Mesendoderm (in vitro differentiated cells): ENCODE data around the gene MPP3.

Experiments
- DNase-seq: peaks from one replicate; pipeline ENCODE4 v3.0.0; 2013
- H2AK5ac ChIP-seq: 2 replicates; pipeline ENCODE4 v1.6.1; 2013; ENCODE audit warnings: low read length, inconsistent platforms
- H2BK120ac ChIP-seq: 2 replicates; pipeline ENCODE4 v1.6.1; 2013; ENCODE audit warnings: low read depth, mild to moderate bottlenecking, low read length, moderate library complexity, mixed read lengths
- H2BK15ac ChIP-seq: replicated peaks from 2 replicates; pipeline ENCODE4 v1.6.1; 2013; ENCODE audit warnings: low read depth, mild to moderate bottlenecking, moderate library complexity
- H2BK5ac ChIP-seq: 2 replicates; pipeline ENCODE4 v1.6.1; 2013; ENCODE audit warnings: low read length, inconsistent platforms
- H3K18ac ChIP-seq: 2 replicates; pipeline ENCODE4 v1.6.1; 2013; ENCODE audit warnings: mild to moderate bottlenecking, low read length, mixed read lengths
- H3K23ac ChIP-seq: one replicate; pipeline ENCODE4 v1.6.1; 2013; ENCODE audit warnings: low read length
- H3K27ac ChIP-seq: 2 replicates; pipeline ENCODE4 v1.5.1; 2013; ENCODE audit warnings: low read depth, mild to moderate bottlenecking, inconsistent platforms, low read length, moderate library complexity
- H3K27me3 ChIP-seq: 2 replicates; pipeline ENCODE4 v1.6.1; 2013; ENCODE audit warnings: low read length, control low read depth, mild to moderate bottlenecking, inconsistent platforms; ENCODE audit not compliant: insufficient read depth, poor library complexity
- H3K36me3 ChIP-seq: 2 replicates; pipeline ENCODE4 v1.6.1; 2013; ENCODE audit warnings: low read length, inconsistent platforms; ENCODE audit not compliant: control insufficient read depth, insufficient read depth
- H3K4ac ChIP-seq: one replicate; pipeline ENCODE4 v1.6.1; 2013; ENCODE audit warnings: low read depth, mild to moderate bottlenecking, low read length, moderate library complexity
- H3K4me1 ChIP-seq: 2 replicates; pipeline ENCODE4 v1.6.1; 2013; ENCODE audit warnings: low read depth, low read length, inconsistent platforms; ENCODE audit not compliant: control insufficient read depth
- H3K4me2 ChIP-seq: 2 replicates; pipeline ENCODE4 v1.6.1; 2013; ENCODE audit warnings: low read length
- H3K4me3 ChIP-seq: 2 replicates; pipeline ENCODE4 v1.5.1; 2013; ENCODE audit warnings: mild to moderate bottlenecking, low read length
- H3K56ac ChIP-seq: one replicate; pipeline ENCODE4 v1.6.1; 2013; ENCODE audit warnings: low read length
- H3K79me1 ChIP-seq: 2 replicates; pipeline ENCODE4 v1.6.1; 2013; ENCODE audit warnings: low read length, inconsistent platforms
- H3K79me2 ChIP-seq: 2 replicates; pipeline ENCODE4 v1.6.1; 2013; ENCODE audit warnings: mild to moderate bottlenecking, low read length; ENCODE audit not compliant: control insufficient read depth, insufficient read depth
- H3K9ac ChIP-seq: 2 replicates; pipeline ENCODE4 v1.6.1; 2013; ENCODE audit warnings: low read length, inconsistent platforms
- H4K5ac ChIP-seq: one replicate; pipeline ENCODE4 v1.6.1; 2013; ENCODE audit warnings: low read length
- H4K8ac ChIP-seq: one replicate; pipeline ENCODE4 v1.6.1; 2013; ENCODE audit warnings: low read depth, mild to moderate bottlenecking, control low read depth, low read length, moderate library complexity
- WGBS: extraction: QIAGEN DNeasy Blood & Tissue Kit; methylation state at CpG from one replicate; pipeline ENCODE4 v1.1.7; 2013; ENCODE audit warnings: low lambda C conversion rate, missing lambda C conversion rate; ENCODE audit not compliant: insufficient coverage; ENCODE audit errors: extremely low coverage; 5-methylcytosine and 5-hydroxymethylcytosine counted together

MPP3 gene

GRCh38 chr17:43857141-43857540 lies 24.2 kb upstream of the MPP3 start:
- H3K79me2 ChIP-seq: no peaks in the 10 kb centered on the region
- no peaks in the 10 kb centered on the region for H3K79me1 ChIP-seq
- no peak overlapping the region for H3K18ac ChIP-seq
- no peaks in the 10 kb centered on the region for H3K4me1 ChIP-seq
- WGBS: no CpG with 5 or more reads among the region's 5 CpGs
- no peak overlapping the region for H3K23ac ChIP-seq
- no peak overlapping the region for H4K8ac ChIP-seq
- no peaks in the 10 kb centered on the region for H3K36me3 ChIP-seq
- no peak overlapping the region for H2AK5ac ChIP-seq
- no peak overlapping the region for H3K27ac ChIP-seq
- H3K4me2 ChIP-seq: no peak overlapping the region
- no peak overlapping the region for H2BK15ac ChIP-seq
- no peaks in the 10 kb centered on the region for H3K27me3 ChIP-seq
- H2BK120ac ChIP-seq: no peak overlapping the region
- H3K4me3 ChIP-seq: no peak overlapping the region
- no peak overlapping the region for H3K4ac ChIP-seq
- no peak overlapping the region for H3K56ac ChIP-seq
- DNase-seq: no peak
- no peak overlapping the region for H2BK5ac ChIP-seq
- no peak overlapping the region for H4K5ac ChIP-seq
- H3K9ac ChIP-seq: no peak overlapping the region

- Histone ChIP-seq H2BK15ac (no peak overlapping the region), H3K9ac (no peak overlapping the region), H3K79me1 (no peaks in the 10 kb centered on the region), H3K4me3 (no peak overlapping the region), H3K79me2 (no peaks in the 10 kb centered on the region), H3K23ac (no peak overlapping the region), H3K36me3 (no peaks in the 10 kb centered on the region), H2BK120ac (no peak overlapping the region), H3K27me3 (no peaks in the 10 kb centered on the region), H3K27ac (no peak overlapping the region), H3K56ac (no peak overlapping the region), H2BK5ac (no peak overlapping the region), H4K8ac (no peak overlapping the region), H3K18ac (no peak overlapping the region), H3K4me1 (no peaks in the 10 kb centered on the region), H3K4me2 (no peak overlapping the region), H2AK5ac (no peak overlapping the region), H4K5ac (no peak overlapping the region), H3K4ac (no peak overlapping the region)
- WGBS: no CpG with 5 or more reads among the region's 3 CpGs
- DNase-seq: no peak
Measured at GRCh38 chr17:43856141-43856540, 23.2 kb upstream of the MPP3 start.

GRCh38 chr17:43855061-43855460 lies 22.1 kb upstream of the MPP3 start:
- Histone ChIP-seq H3K79me2 (no peaks in the 10 kb centered on the region), H3K27me3 (no peaks in the 10 kb centered on the region), H4K8ac (no peak overlapping the region), H2BK15ac (no peak overlapping the region), H3K9ac (no peak overlapping the region), H3K4ac (no peak overlapping the region), H3K36me3 (no peaks in the 10 kb centered on the region), H3K27ac (no peak overlapping the region), H4K5ac (no peak overlapping the region), H3K56ac (no peak overlapping the region), H3K4me2 (no peak overlapping the region), H3K4me3 (no peak overlapping the region), H2BK5ac (no peak overlapping the region), H3K4me1 (no peaks in the 10 kb centered on the region), H3K79me1 (no peaks in the 10 kb centered on the region), H2BK120ac (no peak overlapping the region), H3K23ac (no peak overlapping the region), H2AK5ac (no peak overlapping the region), H3K18ac (no peak overlapping the region)
- DNase-seq: no peak
- WGBS: no CpG with 5 or more reads among the region's 9 CpGs

- Histone ChIP-seq H3K4me1 (no peaks in the 10 kb centered on the region), H3K27ac (no peak overlapping the region), H3K4ac (no peak overlapping the region), H3K4me2 (no peak overlapping the region), H3K79me1 (no peaks in the 10 kb centered on the region), H3K23ac (no peak overlapping the region), H4K5ac (no peak overlapping the region), H2BK5ac (no peak overlapping the region), H3K4me3 (no peak overlapping the region), H2BK120ac (no peak overlapping the region), H3K36me3 (no peaks in the 10 kb centered on the region), H2BK15ac (no peak overlapping the region), H3K18ac (no peak overlapping the region), H4K8ac (no peak overlapping the region), H2AK5ac (no peak overlapping the region), H3K9ac (no peak overlapping the region), H3K27me3 (no peaks in the 10 kb centered on the region), H3K56ac (no peak overlapping the region), H3K79me2 (no peaks in the 10 kb centered on the region)
- WGBS: no CpG with 5 or more reads among the region's 8 CpGs
- no peak for DNase-seq
Measured at GRCh38 chr17:43854498-43854897, 21.6 kb upstream of the MPP3 start.

GRCh38 chr17:43853546-43853945 lies 20.6 kb upstream of the MPP3 start:
- no peak overlapping the region for H3K23ac ChIP-seq
- no peaks in the 10 kb centered on the region for H3K79me2 ChIP-seq
- H2AK5ac ChIP-seq: no peak overlapping the region
- no peak overlapping the region for H4K8ac ChIP-seq
- no peak overlapping the region for H3K4me3 ChIP-seq
- H3K27ac ChIP-seq: no peak overlapping the region
- no CpG with 5 or more reads among the region's 7 CpGs for WGBS
- H3K18ac ChIP-seq: no peak overlapping the region
- no peak overlapping the region for H2BK5ac ChIP-seq
- H3K4me2 ChIP-seq: no peak overlapping the region
- H2BK120ac ChIP-seq: no peak overlapping the region
- no peaks in the 10 kb centered on the region for H3K36me3 ChIP-seq
- no peak overlapping the region for H4K5ac ChIP-seq
- no peaks in the 10 kb centered on the region for H3K4me1 ChIP-seq
- H2BK15ac ChIP-seq: no peak overlapping the region
- no peak overlapping the region for H3K9ac ChIP-seq
- no peaks in the 10 kb centered on the region for H3K27me3 ChIP-seq
- no peaks in the 10 kb centered on the region for H3K79me1 ChIP-seq
- H3K56ac ChIP-seq: no peak overlapping the region
- no peak overlapping the region for H3K4ac ChIP-seq
- DNase-seq: no peak

- no CpG with 5 or more reads among the region's 8 CpGs for WGBS
- H3K27me3 ChIP-seq: no peaks in the 10 kb centered on the region
- H2AK5ac ChIP-seq: no peak overlapping the region
Measured at GRCh38 chr17:43852571-43852970, 19.6 kb upstream of the MPP3 start.

More at GRCh38 chr17:43852571-43852970, 19.6 kb upstream of the MPP3 start:
- Histone ChIP-seq H2BK15ac (no peak overlapping the region), H3K79me2 (no peaks in the 10 kb centered on the region), H3K23ac (no peak overlapping the region), H3K36me3 (no peaks in the 10 kb centered on the region), H3K18ac (no peak overlapping the region), H2BK5ac (no peak overlapping the region), H3K4ac (no peak overlapping the region), H2BK120ac (no peak overlapping the region), H4K8ac (no peak overlapping the region), H3K9ac (no peak overlapping the region), H3K79me1 (no peaks in the 10 kb centered on the region), H3K27ac (no peak overlapping the region), H3K4me3 (no peak overlapping the region), H3K56ac (no peak overlapping the region), H3K4me1 (no peaks in the 10 kb centered on the region), H4K5ac (no peak overlapping the region), H3K4me2 (no peak overlapping the region)
- no peak for DNase-seq
